Measurements from ENCODE around the gene OXTR.

Gene OXTR

GRCh38 chr3:8760506-8760905 lies 8.9 kb downstream of the OXTR start:
- H3K79me2 ChIP-seq (ENCODE audit: low read length) = no peaks in the 10 kb centered on the region
- H3K36me3 ChIP-seq (replicated peaks; ENCODE audit: insufficient read depth, low read length) = no peaks in the 10 kb centered on the region
- no peaks in the 10 kb centered on the region for H3K4me1 ChIP-seq (ENCODE audit: low read length)
- no peaks in the 10 kb centered on the region for H3K9me2 ChIP-seq (replicated peaks; ENCODE audit: insufficient read depth, low read length)
- H3K4me2 ChIP-seq (ENCODE audit: low read depth, low read length) = no peak overlapping the region
- no peaks in the 10 kb centered on the region for H3F3A ChIP-seq (ENCODE audit: insufficient read depth, low read length)
- DNase-seq = no peak
- no peaks in the 10 kb centered on the region for H4K20me1 ChIP-seq (ENCODE audit: insufficient read depth, low read length)
- TF ChIP-seq EZH2 (optimal IDR thresholded peaks at IDR 0.05; ENCODE audit: low read depth, low read length) (no peak), EZH2phosphoT487 (IDR thresholded peaks at IDR 0.05; ENCODE audit: low read length) (no peak), CTCF (IDR thresholded peaks at IDR 0.05; ENCODE audit: low read length) (no peak)
- no peaks in the 10 kb centered on the region for H3K27me3 ChIP-seq (replicated peaks; ENCODE audit: insufficient read depth, low read length)
- no peak overlapping the region for H3K27ac ChIP-seq (ENCODE audit: low read length)
- H3K4me3 ChIP-seq (ENCODE audit: low read length) = no peak overlapping the region
- H2AFZ ChIP-seq (ENCODE audit: low read length) = no peak overlapping the region
- no peaks in the 10 kb centered on the region for H3K9me3 ChIP-seq (replicated peaks; ENCODE audit: insufficient read depth, low read length)
- H3K9ac ChIP-seq (ENCODE audit: low read length) = no peak overlapping the region

DNA sequence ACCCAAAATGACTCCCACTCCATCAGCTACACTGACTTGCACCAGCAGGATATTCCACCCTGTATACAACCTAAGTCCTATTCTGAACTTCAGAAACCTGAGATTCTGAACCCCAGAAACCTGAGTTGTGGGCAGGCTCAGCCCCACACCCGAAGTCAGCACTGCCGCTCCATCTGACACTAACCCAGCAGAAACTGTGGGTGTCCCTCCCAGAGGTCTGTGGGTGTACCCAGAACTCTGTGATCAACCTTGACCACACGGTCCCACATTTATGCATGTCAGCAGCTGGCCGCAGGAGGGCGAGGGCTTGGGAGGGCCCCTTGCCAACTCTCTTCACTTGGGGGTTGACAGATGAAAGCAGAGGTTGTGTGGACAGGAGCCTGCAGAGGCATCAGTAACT lies 9.3 kb downstream of the OXTR start:
- H3K9ac ChIP-seq (ENCODE audit: low read length) = no peak overlapping the region
- H3K9me2 ChIP-seq (replicated peaks; ENCODE audit: insufficient read depth, low read length) = no peaks in the 10 kb centered on the region
- no peaks in the 10 kb centered on the region for H3K9me3 ChIP-seq (replicated peaks; ENCODE audit: insufficient read depth, low read length)
- no peaks in the 10 kb centered on the region for H3K79me2 ChIP-seq (ENCODE audit: low read length)
- H3K4me3 ChIP-seq (ENCODE audit: low read length) = no peak overlapping the region
- H3K27ac ChIP-seq (ENCODE audit: low read length) = no peak overlapping the region
- H3F3A ChIP-seq (ENCODE audit: insufficient read depth, low read length) = no peaks in the 10 kb centered on the region
- H4K20me1 ChIP-seq (ENCODE audit: insufficient read depth, low read length) = no peaks in the 10 kb centered on the region
- H2AFZ ChIP-seq (ENCODE audit: low read length) = no peak overlapping the region
- no peak for TF ChIP-seq EZH2 (optimal IDR thresholded peaks at IDR 0.05; ENCODE audit: low read depth, low read length)
- no peak for TF ChIP-seq CTCF (IDR thresholded peaks at IDR 0.05; ENCODE audit: low read length)
- TF ChIP-seq EZH2phosphoT487 (IDR thresholded peaks at IDR 0.05; ENCODE audit: low read length) = no peak
- no peak for DNase-seq
- H3K27me3 ChIP-seq (replicated peaks; ENCODE audit: insufficient read depth, low read length) = no peaks in the 10 kb centered on the region
- H3K4me2 ChIP-seq (ENCODE audit: low read depth, low read length) = no peak overlapping the region
- H3K36me3 ChIP-seq (replicated peaks; ENCODE audit: insufficient read depth, low read length) = no peaks in the 10 kb centered on the region
- no peaks in the 10 kb centered on the region for H3K4me1 ChIP-seq (ENCODE audit: low read length)

DNA sequence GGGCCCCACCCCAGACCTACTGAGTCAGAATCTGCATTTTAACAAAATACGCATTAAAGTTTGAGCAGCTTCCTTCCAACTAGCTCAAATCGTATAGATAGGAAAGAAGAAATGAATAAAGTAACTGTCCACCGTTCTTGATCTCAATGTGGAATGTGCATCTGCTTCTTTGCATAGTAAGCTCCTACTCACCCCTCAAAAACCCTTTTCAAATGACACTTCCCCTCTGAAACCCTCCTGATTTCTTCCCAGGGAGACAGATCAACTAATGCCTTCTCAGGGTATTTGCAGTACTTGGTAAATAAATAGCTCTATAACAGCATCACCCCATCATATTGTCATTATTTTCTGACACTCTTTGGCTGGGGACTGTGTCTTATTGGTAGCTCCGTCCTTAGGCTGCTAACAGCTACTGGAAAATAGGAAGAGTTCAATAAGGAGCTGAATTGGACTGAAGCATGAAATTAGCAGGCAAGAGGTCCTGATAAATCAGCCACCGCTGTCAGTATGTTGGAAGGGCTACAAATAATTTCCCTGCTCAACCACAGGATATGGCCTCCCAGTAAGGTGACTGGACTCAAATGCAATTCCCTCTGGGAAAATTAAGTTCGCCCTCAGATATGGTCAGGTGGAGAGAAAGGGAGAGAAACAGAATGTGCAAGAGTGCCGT lies 10.2 kb downstream of the OXTR start:
- TF ChIP-seq EZH2phosphoT487 (IDR thresholded peaks at IDR 0.05; ENCODE audit: low read length) (no peak), CTCF (IDR thresholded peaks at IDR 0.05; ENCODE audit: low read length) (no peak), EZH2 (optimal IDR thresholded peaks at IDR 0.05; ENCODE audit: low read depth, low read length) (no peak)
- Histone ChIP-seq H3K9me3 (replicated peaks; ENCODE audit: insufficient read depth, low read length) (no peaks in the 10 kb centered on the region), H3K36me3 (replicated peaks; ENCODE audit: insufficient read depth, low read length) (no peaks in the 10 kb centered on the region), H3K27me3 (replicated peaks; ENCODE audit: insufficient read depth, low read length) (no peaks in the 10 kb centered on the region), H3K4me3 (ENCODE audit: low read length) (no peak overlapping the region), H3F3A (ENCODE audit: insufficient read depth, low read length) (no peaks in the 10 kb centered on the region), H3K79me2 (ENCODE audit: low read length) (no peaks in the 10 kb centered on the region), H4K20me1 (ENCODE audit: insufficient read depth, low read length) (no peaks in the 10 kb centered on the region), H3K4me2 (ENCODE audit: low read depth, low read length) (no peak overlapping the region), H2AFZ (ENCODE audit: low read length) (no peak overlapping the region), H3K9me2 (replicated peaks; ENCODE audit: insufficient read depth, low read length) (no peaks in the 10 kb centered on the region), H3K4me1 (ENCODE audit: low read length) (no peaks in the 10 kb centered on the region), H3K27ac (ENCODE audit: low read length) (no peak overlapping the region), H3K9ac (ENCODE audit: low read length) (no peak overlapping the region)
- no peak for DNase-seq
